Measurements from ENCODE around the gene SCN8A. TPM values are rescaled to one million over a fixed set of nuclear protein-coding genes. Genes with fewer than 3 reads are reported as not detected.

The SCN8A gene
- total RNA-seq, 1 donor from 2014 or later: 7.1 TPM

GRCh38 chr12:51666696-51667095, 75.7 kb downstream of the SCN8A start:
- no peak for DNase-seq (ENCODE audit: extremely low read depth, low read depth, low spot score)

- no peak for DNase-seq (ENCODE audit: extremely low read depth, low read depth, low spot score)
Observed at GRCh38 chr12:51667269-51667668, 76.2 kb downstream of the SCN8A start.

DNA sequence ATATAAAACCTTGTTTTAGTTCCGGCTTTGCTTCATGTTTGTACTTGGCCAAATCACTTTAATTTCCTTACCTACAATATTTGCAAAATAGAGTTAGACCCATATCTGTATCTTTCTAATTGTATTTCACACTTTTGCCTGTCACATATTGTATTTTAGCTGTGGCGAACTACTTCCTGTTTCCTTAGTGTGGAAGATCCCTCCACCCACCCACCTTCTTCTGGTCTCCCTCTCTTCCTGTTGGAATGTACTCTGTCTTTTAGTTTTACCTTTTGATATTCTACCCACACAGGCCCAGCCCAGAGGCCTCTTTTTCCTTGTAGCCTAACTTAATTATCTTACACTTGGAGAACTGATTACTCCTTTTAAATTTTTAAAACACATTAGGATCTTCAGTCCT, 78.2 kb downstream of the SCN8A start:
- DNase-seq (ENCODE audit: extremely low read depth, low read depth, low spot score): no peak

DNA sequence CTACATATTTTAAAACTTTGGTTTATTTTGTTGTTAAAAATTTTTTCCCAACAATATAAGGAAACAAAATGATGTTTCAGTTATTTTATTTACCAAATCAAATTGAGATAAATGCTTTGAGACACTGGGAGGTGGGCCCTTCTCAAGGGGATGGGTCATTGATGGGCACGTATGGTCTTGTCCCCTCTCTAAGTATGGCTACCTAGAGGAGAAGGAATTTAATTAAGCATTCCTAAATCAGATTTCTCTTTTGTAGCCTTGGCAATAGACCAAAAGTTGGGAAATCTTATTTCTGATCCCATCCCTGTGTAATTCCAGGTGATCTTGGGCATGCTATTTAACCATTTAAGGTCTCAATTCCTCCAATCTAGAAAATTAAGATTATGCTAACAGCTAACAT, 79.0 kb downstream of the SCN8A start:
- no peak for DNase-seq (ENCODE audit: extremely low read depth, low read depth, low spot score)

GRCh38 chr12:51672334-51672733, 81.3 kb downstream of the SCN8A start:
- no peak for DNase-seq (ENCODE audit: extremely low read depth, low read depth, low spot score)

DNA sequence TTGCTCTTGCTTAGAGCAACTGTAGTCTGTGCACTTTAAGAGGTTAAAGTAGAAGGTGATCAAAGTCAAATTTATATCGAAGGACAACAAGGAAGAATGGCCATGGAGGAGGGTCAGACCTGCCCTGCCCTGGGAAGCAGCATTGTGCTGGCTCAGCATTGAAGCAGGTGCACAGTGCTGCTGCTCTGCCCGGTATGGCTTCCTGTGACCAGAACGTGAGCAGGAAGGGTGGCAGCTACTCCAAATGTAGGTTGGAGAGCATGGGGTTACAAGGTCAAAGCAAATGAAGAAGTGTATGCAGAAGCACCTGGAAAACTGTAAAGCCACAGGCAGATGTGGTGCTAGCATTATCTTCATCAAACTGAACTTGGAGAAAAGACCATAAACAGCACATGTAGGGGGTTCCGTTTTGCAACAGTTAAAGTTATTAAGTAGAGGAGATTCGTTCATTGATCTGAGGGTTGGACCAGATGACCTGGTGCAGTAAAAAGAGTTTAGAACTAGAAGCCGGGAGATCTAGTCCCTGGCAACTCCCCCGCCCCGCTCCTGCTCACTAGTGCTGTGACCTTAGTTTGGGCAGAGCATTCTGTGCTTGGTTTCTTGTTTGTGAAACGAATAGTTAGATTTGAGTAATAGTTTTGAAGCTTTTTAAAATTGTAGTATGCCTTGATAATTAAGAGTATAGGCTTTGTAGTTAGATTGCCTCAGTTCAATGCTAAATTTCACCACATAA, 84.2 kb downstream of the SCN8A start:
- no peak for DNase-seq (ENCODE audit: extremely low read depth, low read depth, low spot score)

- no peak for DNase-seq (ENCODE audit: extremely low read depth, low read depth, low spot score)
Observed at GRCh38 chr12:51676875-51677274, 85.8 kb downstream of the SCN8A start.

GRCh38 chr12:51677284-51677968, 86.4 kb downstream of the SCN8A start:
- DNase-seq (ENCODE audit: extremely low read depth, low read depth, low spot score): no peak

DNA sequence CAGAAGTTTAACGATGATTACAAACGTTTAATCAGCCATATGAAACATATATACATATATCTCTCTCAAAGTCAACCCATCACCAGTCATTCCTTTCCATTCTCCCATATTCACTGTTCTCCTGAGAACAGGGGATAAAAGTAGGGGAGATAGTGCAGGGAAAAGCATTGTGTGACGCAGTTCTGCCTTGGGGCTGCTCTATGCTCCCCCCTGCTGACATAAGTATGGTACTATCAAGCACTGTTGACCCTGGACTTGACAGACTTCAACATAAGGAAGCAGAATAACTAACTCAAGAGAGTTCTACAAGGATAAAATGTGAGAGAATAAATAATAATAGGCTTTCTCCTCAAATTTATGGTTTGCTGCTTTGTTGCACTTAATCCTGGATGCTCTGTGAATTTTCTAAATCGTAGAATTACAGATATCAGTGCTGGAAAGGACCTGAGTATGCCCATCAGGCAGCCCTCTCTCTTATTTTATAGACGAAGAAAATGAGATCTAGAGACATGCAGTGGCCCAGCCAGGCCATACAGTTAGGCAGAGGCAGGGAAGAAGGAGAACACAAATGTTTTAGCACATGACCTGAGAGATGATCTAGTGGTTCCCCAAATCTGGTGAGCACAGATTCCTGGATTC, 87.2 kb downstream of the SCN8A start:
- no peak for DNase-seq (ENCODE audit: extremely low read depth, low read depth, low spot score)

- DNase-seq (ENCODE audit: extremely low read depth, low read depth, low spot score): no peak
Observed at GRCh38 chr12:51682981-51683380, 91.9 kb downstream of the SCN8A start.

- no peak for DNase-seq (ENCODE audit: extremely low read depth, low read depth, low spot score)
Observed at GRCh38 chr12:51683763-51684357, 92.8 kb downstream of the SCN8A start.

DNA sequence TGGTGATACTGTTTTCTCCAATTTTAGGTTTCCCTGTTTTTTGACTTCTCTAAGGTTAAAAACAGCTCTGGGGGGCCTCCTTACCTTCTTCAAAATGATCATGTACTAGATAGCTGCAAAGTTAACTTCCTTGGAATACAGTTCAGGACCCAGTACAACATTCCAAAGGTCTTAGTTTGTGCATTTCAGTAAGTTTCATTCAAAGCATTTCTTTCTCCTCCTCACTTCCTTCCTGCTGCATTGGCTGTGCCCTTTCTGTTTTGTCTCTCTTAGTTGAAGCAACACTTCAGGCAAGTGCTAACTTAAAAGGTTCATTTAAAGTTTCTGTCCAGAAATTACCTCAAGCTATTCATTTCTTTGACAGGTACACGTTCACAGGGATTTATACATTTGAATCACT, 95.7 kb downstream of the SCN8A start:
- no peak for DNase-seq (ENCODE audit: extremely low read depth, low read depth, low spot score)

DNA sequence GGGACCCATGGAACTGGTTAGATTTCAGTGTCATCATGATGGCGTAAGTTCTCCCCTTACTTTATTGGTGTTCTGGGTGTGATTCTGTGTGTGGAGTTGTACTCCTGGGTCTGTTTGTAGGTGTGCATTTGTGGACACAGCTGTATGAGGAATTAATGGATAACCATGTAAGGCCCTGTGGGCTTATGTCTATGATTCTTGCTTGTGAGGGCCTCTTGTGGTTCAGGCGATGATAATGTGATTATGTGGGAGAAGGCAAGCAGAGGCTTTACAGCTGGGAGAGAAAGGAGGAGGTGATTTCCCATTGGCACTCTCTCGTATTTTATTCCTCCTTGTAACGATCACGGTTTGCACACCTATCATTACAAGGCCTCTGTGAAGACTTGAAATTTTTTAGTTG, 96.1 kb downstream of the SCN8A start:
- DNase-seq (ENCODE audit: extremely low read depth, low read depth, low spot score): no peak

DNA sequence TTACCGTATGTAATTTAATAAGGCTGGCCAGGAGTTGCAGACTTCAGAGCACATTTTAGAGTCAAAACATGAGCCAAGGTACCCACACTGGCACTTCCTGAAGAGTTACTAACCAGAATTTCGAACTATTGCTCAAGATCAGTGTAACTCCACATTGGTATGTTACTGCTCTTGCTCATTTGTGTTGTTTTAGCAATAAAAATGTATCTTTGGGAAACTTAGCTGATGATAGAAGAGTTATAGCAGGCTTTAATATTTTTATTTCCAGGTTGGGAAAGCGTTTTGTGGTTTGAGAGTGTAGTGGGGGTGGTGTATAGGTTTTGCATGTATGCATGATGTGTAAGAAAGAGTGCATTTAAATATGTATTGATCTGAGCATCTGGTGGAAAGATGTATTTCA, 96.6 kb downstream of the SCN8A start:
- no peak for DNase-seq (ENCODE audit: extremely low read depth, low read depth, low spot score)

DNA sequence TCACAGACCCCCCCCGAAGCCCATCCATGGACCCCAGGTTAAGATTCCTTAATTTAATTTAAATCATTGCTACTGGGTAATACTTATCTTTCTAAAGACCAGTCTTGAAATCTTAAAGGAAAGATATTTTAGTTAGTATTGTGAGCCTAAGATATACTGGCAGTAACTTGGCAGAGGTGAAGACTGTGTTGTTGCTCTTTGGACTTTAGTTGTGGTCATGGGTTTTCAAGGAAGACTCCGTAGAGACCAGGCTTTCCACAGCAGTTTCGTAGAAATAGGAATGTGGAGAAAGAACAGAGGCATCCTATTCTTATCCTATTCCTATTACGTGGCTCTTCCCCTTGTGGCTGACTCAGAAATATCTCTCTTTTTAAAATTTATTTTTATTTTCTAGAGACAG, 99.0 kb downstream of the SCN8A start:
- no peak for DNase-seq (ENCODE audit: extremely low read depth, low read depth, low spot score)

GRCh38 chr12:51692016-51692415, 101.0 kb downstream of the SCN8A start:
- no peak for DNase-seq (ENCODE audit: extremely low read depth, low read depth, low spot score)

DNA sequence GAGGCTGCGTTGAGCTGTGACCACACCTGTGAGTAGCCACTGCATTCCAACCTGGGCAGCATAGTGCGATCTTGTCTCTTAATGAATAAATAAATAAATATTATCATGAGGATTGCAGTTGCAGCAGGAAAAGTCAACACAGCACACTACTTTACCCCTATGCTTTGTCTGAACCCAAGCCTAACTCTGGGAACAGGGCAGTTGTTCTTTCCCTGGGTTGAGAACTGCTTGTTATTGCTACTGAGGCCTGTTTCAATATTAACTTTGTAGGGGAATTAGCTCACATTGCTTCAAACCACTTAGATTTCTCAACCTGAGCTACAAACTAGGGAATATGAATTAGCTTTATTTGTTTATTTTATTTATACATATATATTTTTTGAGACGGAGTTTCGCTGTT, 102.5 kb downstream of the SCN8A start:
- no peak for DNase-seq (ENCODE audit: extremely low read depth, low read depth, low spot score)

DNA sequence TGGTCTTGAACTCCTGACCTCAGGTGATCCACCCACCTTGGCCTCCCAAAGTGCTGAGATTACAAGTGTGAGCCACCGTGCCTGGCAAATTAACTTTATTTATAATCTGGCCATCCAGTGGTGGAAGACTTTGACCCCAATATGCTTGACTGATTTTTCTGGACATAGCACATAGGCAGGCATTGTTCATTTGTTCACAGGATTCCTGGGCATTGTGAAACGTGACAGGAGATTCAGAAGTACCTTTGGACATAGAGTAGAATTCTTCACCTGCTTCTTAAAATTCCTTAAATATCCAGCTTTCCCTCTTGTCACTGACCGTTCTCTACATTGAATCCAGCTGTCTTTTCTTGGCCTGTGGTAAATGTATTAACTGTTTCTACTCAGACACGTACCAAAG, 103.1 kb downstream of the SCN8A start:
- no peak for DNase-seq (ENCODE audit: extremely low read depth, low read depth, low spot score)

- DNase-seq (ENCODE audit: extremely low read depth, low read depth, low spot score): no peak
Observed at GRCh38 chr12:51695241-51696010, 104.4 kb downstream of the SCN8A start.

GRCh38 chr12:51699219-51699618, 108.2 kb downstream of the SCN8A start:
- no peak for DNase-seq (ENCODE audit: extremely low read depth, low read depth, low spot score)

DNA sequence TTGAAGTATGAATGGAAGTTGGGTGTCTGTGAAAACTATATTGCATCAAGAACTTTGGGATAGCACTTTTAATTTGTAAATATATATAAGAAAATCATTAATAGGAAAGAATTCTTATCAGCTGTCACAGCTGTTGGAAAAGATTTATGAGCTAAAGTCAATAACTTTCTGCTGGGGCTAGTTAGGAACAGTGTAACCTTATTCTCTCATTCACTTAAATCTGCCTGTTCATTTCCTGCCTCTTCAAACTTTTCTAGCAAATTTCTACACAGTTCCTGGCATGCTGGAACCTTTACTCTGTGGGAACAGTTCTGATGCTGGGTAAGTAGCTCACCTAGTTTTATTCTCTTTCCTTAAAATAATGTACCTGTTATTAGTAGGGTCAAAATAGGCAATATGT, 109.9 kb downstream of the SCN8A start:
- no peak for DNase-seq (ENCODE audit: extremely low read depth, low read depth, low spot score)
